HEK293 (cell line): ENCODE data around the gene SBF2.

Source experiments
- CTCF ChIP-seq: fragments of 450-650 bp; formaldehyde crosslinking; IDR thresholded peaks from 2 replicates; pipeline ENCODE4 v1.5.1; 2016; ENCODE audit warnings: missing biosample characterization, missing genetic modification characterization
- YY1 ChIP-seq: fragments of 450-650 bp; formaldehyde crosslinking; IDR thresholded peaks from 2 replicates; pipeline ENCODE4 v1.5.1; 2018; ENCODE audit warnings: missing biosample characterization, missing genetic modification characterization
- ZNF174 ChIP-seq: fragments of 450-650 bp; formaldehyde crosslinking; IDR thresholded peaks from 2 replicates; pipeline ENCODE4 v1.5.0; 2017; ENCODE audit warnings: missing biosample characterization, mild to moderate bottlenecking, missing genetic modification characterization
- ZNF311 ChIP-seq: fragments of 450-650 bp; formaldehyde crosslinking; IDR thresholded peaks from 2 replicates; pipeline ENCODE4 v1.5.1; 2017; ENCODE audit warnings: missing biosample characterization, missing genetic modification characterization, borderline replicate concordance
- ZNF394 ChIP-seq: fragments of 450-650 bp; formaldehyde crosslinking; IDR thresholded peaks from 2 replicates; pipeline ENCODE4 v1.5.1; 2016; ENCODE audit warnings: missing biosample characterization, missing genetic modification characterization, mild to moderate bottlenecking, moderate library complexity, borderline replicate concordance

- TF ChIP-seq ZNF174 (tag by site-specific recombination) (no peak), CTCF (tag by site-specific recombination) (no peak), YY1 (tag by site-specific recombination) (no peak), ZNF394 (tag by site-specific recombination) (no peak), ZNF311 (no peak)
Measured at GRCh38 chr11:10208131-10208575, 85.9 kb downstream of the SBF2 start.
